Ramos (cell line): ENCODE measurements around the gene MAGEA4.
"Not testable (repeated sequence)": the region's sequence is repeated elsewhere in the genome, so short reads cannot be mapped to it uniquely, and the experiment has no call there.

ENCODE experiments used
- in situ Hi-C: fragments of 300-500 bp; cut with MboI; formaldehyde crosslinking; loops from one replicate; pipeline ENCODE4 v1.14.3; 2022; ENCODE audit warnings: low sequenced_read_pairs; ENCODE audit not compliant: unreplicated experiment

MAGEA4 gene, protein sequence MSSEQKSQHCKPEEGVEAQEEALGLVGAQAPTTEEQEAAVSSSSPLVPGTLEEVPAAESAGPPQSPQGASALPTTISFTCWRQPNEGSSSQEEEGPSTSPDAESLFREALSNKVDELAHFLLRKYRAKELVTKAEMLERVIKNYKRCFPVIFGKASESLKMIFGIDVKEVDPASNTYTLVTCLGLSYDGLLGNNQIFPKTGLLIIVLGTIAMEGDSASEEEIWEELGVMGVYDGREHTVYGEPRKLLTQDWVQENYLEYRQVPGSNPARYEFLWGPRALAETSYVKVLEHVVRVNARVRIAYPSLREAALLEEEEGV

DNA sequence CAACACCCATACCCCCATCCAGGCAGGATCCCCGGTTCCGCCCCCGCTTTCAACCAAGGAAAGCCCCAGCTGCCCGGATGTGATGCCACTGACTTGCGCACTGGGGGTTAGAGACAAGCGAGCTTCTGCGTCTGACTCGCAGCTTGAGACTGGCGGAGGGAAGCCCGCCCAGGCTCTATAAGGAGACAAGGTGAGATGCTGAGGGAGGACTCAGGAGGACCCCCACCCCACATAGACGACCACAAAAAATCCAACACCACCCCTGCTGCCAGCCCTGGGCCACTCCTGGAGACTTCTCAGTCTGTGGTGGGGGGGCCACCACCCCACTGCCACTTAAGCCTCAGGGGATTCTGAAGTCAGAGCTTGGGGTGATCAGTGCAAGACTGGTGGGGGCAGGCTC is at the start of gene MAGEA4:
TSS of gene MAGEA4 (plus strand) at position 110 of the 400 bp plus-strand sequence. CDS start 10,776 bp downstream, outside the sequence.
- in situ Hi-C loops: no loop called here

DNA sequence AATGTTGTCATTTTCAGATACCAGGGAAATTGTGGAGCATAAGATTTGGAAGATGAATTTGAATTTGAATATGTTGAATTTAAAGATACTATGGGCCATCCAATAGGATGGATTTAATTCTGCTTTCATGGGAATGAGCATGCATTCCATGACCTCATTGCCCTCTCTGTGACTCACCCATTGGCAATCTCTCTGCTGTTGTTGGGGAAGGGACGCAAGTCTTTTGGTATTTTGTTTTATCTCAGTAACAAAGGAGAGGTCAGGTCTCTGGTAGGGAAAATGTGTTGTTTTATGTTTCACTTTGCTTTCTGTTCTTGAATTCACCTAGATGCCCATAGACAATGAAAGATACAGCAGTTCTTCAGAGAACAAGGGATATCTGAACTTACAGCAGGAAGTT is 42.1 kb upstream of the MAGEA4 start:
- in situ Hi-C loops: no loop called here

DNA sequence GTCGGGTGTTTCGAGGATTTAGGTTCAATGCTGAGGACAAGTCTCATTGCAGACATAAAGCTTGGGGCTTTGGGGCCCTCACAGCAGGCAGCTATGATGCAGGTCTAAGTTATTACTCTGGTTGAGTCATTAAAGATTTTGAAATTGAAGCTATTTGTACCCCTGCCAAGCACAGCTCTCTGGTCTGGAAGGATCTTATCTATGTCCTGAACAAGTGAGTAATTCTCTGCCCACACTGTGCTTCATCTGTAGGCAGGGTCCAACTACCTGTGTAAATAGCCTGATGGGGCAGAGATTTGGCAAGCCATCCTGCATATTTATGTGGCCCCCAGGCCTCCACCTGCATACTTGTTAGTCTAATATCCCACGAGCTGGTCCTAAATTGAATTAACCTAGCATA is 41.4 kb upstream of the MAGEA4 start:
- in situ Hi-C loops: no loop called here

DNA sequence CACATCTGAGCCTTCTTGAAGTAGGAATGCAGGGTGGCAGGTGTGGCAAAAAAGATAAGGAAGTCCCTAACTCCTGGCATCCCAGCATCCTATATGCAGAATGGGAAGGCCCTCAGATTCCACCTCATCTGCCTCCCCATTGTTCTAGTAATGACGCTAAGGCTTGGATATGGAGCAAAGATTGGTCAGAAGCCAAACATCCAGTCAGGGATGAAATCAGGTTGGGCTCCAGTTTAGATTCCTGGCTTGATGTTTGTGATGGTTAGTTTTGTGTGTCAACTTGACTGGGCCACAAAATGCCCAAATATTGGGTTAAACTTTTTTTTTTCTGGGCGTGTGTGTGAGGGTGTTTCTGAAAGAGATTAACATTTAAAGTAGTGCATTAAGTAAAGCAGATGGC is 39.6 kb upstream of the MAGEA4 start:
- in situ Hi-C loops: no loop called here

DNA sequence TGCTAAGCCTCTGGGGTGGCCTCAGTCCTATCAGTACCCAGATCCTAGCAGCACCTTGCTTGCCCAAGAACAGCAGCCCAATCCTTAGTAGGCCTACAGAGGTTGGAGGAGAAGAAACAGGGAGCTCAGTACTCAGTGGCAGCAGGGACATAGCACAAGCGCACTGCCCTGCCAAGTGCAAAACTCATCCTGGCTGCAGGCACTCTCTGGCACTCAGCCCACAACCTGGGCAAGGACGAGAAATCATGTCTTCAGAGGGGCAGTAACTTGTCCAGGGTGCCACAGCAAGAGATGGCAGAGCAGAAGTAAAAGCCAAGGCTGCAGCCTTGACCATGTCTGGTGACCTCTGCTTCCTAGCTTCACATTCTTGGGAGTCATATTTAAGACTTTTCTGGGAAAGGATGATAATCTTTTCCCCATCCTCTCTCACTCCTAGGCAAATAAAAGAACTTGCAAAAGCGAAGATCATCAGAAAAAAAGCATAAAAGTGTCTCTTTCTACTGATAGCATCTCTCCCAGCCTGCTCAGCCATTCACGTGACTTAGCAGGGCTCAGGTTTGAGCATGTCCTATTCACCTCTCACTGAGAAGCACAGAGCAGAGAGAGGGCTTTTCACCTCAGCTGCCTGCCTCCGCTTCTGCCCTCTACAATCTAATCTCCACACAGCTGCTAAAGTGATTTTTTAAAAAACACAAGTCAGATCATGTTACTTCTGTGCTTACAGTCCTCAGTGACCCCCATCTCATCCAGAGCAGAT is 37.2 kb upstream of the MAGEA4 start:
- in situ Hi-C loops: no loop called here

DNA sequence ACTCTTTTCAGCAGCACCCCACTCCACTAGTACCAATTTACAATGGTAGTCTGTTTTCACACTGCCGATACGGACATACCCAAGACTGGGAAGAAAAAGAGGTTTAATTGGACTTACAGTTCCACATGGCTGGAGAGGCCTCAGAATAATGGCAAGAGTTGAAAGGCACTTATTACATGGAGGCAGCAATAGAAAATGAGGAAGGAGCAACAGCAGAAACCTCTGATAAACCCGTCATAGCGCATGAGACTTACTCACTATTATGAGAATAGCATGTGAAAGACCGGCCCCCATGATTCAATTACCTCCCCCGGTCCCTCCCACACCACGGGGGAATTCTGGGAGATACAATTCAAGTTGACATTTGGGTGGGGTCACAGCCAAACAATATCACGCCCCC is 34.1 kb upstream of the MAGEA4 start:
- in situ Hi-C loops: no loop called here

DNA sequence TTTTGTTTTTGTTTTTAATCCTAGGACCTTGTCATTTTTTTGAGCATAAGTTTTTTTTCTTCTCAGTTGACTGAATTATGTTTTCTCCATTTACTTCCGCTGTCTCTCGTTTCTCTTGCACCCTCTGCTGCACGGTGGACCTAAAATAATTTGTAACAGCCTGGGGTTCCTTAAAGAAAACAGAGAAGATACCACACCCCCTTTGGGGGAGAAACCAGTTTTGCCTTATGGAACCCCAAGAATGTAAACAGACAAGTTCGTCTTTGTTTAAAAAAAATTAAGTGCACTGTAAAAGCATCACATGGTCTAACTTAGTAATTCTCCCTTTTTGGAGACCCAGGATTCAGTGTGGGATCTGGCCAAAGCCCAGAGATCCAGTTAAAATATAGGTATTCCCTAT is 32.8 kb upstream of the MAGEA4 start:
- in situ Hi-C loops: no loop called here

DNA sequence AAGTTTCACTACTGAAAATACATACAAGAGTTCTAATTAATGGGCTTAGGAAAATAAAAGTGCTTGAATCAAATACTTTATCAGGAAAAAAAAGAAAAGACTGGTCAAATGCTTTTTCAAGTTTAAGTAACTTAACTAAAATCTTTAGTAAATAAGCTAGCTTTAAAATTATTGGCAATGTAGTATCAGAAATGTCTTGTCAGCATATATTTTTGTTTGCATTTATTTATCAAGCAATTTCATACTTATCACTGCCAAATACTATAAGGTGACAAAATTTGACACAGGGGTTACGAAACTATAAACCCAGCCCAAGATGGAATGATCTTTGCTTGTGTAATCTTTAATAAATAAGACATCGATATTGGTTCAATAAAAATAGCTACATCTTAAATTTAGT is 31.8 kb upstream of the MAGEA4 start:
- in situ Hi-C loops: no loop called here

DNA sequence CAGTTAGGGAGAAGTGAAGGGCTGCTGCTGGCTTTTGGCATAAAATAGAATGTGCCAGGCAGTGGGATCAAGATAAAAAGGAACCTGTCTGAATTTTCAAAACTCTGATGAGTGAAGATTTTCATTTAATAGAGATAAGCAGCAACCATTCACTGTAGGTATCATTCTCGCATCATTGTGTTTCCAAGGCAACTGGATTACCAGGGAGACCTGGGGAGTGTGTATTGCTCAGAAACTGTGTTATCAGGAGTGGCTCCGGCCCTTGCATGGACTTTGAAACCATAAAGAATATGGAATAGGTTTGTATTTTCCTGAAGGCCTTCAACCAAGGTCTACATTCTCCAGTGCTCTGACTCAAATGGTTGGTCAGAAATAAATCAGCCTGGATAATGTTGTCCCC is 23.3 kb upstream of the MAGEA4 start:
- in situ Hi-C loops: no loop called here

DNA sequence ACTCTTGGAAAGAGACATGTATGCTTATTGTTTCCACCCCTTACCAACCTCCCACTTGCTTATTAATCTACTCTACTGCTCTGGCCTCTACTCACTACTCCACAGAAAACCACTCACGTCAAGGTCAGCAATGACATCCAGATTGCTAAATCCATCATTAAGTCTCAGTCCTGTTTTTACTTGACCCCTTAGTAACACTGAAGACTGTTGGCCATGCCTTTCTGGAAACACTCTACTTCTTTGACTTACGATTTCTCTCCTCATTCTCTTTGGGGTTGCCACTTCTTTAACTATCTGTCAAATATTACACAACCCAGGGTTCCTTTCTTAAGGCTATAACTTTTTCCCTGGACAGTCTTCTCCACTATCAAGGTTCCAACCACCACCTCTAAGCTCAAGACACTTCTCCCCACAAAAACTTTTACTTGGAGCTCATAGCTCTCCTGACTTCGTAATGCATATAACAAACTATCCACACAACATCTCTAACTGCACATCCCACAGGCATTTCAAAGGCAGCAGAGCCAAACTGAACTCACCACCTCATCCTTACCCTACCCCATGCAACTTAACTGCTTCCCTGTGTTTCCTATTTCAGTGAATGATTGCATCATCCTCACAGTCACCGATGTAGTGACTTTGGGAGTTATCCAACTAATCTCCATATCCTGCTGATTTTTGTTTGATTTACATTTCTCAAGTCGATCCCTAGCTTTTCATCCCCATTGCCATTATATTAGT is 15.8 kb upstream of the MAGEA4 start:
- in situ Hi-C loops: no loop called here

DNA sequence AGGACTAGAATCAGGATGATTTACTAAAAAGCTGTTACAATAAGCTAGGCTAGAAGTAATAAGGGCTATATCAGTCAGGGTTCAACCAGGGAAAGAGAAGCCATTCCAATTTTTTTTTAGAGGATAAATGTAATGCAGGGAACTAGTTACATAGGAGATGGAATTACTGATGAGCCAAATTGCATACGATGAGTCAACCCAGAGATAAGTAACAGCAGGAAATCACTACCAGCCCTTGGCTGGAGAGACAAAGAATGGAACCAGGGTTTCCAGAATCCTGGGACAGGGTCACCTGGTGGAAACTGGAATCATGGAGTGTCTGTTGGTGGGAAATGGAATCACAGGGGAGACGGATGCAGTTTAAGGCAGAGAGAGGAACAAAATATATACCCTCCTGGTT is 13.1 kb upstream of the MAGEA4 start:
- in situ Hi-C loops: no loop called here

DNA sequence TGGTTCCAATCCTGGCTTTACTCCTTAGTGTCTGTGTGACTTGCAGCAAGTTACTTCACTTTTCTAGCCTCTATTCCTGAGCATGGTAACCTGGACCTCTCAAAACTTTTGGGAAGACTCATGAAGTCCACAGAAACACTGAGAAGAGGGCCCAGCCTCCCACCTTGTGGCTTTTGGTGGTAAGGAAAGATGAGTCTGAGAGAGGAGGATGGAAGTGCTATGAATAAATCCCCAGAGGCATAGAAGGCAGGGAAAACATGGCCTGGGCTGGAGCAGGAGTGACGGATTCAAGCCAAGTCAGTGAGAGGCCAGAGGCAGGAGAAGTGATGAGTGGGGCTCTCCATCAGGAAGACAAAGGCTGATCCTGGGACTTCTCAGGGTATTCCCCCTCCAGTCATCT is 10.9 kb upstream of the MAGEA4 start:
- in situ Hi-C loops: no loop called here

DNA sequence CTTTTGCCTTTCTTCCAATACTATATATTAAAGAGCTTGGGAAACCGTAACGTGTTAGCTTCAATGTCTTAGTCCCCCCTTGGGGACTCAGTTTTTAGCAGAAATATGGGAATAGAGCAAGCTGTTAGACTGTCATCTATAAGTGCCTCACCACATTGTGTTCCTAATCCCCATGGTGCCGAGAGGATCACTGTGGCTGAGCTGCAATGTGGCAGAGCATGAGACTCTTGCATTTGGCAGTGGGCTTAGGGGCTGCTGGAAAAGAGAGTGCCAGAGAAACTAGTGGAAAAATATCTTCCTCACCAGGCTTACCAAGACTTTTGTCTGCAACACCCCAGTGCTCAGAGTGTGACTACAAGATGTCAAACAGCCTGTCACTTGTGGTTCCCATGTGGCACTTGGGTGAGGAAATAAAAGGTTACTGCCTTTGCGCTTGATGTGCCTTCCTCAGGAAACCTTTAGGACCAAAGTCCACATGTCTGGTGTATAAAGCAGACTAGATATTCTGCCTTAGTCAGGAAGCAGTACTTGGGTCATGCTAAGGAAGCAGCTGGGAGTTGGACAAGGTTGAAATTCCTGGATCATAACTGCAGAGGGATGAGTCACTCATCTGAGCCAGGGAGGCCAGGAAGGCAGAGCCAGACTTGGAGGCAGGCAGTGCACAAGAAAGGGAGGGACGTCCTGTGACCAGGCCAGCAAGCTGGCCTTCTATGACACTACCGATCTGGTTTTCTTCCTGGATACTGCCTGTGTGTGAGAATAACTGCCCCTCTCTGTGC is 9.7 kb upstream of the MAGEA4 start:
- in situ Hi-C loops: no loop called here

DNA sequence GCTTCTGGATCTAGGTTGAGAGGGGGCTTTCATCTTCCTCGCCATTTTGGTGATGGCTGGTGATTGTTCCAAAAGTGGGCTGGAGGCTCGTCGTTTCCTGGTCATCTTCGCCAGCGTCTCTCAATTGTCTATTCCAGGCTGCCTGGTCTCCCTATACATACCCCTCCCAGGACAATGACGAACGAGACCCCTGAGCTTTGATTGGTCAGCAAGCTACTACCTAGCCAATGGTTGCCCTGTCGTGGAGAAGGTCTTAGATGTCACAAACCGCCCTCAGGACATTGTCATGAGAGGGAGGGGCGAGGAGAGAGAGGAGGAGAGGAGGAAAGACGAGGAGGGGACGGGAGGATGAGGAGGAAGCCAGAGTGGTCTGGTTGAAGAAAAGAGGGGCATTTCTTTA is 7.7 kb upstream of the MAGEA4 start:
- in situ Hi-C loops: no loop called here

DNA sequence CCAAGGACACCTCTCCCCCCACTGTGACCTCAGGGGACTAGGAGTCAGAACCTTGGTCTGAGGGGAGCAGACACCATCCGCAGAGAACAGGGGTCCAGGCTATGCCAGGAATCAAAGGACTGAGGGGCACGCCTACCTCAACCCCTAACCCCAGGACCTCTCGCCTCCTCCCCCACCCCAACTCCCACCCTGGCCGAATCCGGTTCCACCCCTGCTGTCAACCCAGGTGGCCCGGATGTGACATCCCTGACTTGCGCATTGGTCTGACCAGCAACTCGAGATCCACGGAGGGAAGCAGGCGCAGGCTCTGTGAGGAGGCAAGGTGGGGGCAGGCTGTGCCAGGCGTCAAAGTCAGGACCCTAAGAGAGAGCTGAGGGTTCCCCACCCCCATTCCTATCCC is 468 bp upstream of the MAGEA4 start:
- in situ Hi-C loops: no loop called here

DNA sequence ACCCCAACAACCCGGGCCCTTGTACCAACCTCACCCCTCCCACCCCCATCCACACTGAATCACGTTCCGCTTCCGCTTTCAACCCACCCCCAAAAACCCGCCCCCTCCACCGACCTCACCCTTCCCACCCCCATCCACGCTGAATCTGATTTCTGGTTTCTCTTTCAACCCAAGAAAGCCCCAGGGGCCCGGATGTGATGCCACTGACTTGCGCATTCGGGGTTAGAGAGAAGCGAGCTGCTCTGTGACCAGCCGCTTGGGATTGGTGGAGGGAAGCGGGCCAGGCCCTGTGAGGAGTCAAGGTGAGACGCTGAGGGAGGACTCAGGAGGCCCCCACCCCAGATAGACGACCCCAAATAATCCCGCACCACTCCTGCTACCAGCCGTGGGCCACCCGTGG is 6.0 kb downstream of the MAGEA4 start:
- in situ Hi-C loops: not testable (repeated sequence)

DNA sequence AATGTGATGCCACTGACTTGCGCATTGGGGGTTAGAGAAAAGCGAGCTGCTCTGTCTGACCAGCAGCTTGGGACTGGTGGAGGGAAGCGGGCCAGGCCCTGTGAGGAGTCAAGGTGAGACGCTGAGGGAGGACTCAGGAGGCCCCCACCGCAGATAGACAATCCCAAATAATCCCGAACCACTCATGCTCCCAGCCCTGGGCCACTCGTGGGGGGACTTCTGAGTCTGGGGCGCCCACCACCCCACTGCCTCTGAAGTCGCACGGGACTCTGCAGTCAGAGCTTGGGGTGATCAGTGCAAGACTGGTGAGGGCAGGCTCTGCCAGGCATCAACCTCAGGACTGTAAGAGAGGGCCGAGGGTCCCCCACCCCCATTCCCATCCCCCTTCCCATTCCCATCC is 6.9 kb downstream of the MAGEA4 start:
- in situ Hi-C loops: no loop called here

DNA sequence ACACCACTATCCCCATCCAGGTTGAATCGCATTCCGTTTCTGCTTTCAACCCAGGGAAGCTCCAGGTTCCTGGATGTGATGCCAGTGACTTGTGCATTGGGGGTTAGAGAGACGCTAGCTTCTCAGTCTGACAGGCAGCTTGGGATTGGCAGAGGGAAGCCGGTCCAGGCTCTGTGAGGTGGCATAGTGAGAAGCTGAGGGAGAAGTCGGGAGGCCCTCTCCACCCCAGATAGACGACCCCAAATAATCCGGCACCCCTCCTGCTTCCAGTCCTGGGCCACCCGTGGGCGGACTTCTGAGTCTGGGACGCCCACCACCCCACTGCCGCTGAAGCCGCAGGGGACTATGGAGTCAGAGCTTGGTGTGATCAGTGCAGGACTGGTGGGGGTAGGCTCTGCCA is 7.4 kb downstream of the MAGEA4 start:
- in situ Hi-C loops: no loop called here

DNA sequence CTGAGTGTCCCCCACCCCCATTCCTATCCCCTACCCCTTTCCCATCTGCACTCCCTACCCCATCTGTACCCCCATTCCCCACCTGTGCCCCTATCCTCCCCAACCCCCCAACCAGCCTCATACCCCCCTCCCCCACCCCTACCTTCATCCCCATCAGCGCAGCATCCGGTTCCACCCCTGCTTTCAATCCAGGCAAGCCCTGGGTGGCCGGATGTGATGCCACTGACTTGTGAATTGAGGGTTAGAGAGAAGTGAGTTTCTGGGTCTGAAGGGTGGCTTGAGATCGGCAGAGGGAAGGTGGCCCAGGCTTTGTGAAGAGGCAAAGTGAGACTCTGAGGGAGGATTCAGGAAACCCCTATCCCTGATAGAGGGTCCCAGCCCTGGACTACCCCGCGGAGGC is 7.8 kb downstream of the MAGEA4 start:
- in situ Hi-C loops: no loop called here

DNA sequence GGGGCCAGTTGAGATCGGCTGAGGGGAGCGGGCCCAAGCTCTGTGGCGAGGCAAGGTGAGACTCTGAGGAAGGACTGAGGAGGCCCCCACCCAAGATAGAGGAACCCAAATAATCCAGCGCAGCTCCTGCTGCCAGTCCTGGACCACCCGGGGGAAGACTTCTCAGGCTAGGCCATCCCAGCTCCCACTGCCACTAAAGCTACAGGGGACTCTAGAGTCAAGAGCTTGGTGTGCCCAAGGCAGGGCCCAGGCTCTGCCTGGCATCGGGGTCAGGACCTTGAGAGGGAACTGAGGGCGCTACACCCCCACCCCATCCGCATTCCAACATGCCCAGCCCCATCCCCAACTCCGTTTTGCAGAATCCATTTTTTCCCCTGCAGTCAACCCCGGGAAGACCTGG is 8.6 kb downstream of the MAGEA4 start:
- in situ Hi-C loops: no loop called here

DNA sequence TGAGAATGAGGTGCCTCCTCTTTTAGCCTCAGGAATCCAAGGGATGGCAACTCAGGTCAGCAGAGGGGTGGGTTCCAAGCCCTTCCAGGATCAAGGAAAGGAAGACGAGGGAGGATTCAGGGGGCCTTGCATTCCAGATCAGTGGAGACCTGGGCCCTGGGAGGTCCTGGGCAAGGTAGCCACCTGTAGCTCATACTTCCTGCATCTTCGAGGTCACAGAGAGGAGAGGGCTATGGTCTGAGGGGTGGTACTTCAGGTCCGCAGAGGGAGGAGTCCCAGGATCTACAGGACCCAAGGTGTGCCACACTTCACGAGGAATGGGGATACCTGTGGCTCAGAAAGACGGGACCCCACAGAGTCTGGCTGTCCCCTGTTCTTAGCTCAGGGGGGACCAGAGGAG is 9.2 kb downstream of the MAGEA4 start:
- in situ Hi-C loops: no loop called here
